Measurements from ENCODE around the gene SSTR5. TPM values are rescaled to one million over a fixed set of nuclear protein-coding genes. Genes with fewer than 3 reads are reported as not detected.
"Not testable (repeated sequence)": the region's sequence is repeated elsewhere in the genome, so short reads cannot be mapped to it uniquely, and the experiment has no call there.

SSTR5 gene
- total RNA-seq, 1 experiment from 2014 or later: not detected

GRCh38 chr16:1090620-1091587 lies 18.4 kb downstream of the SSTR5 start:
- Histone ChIP-seq H3K9me3 (replicated peaks) (no peaks in the 10 kb centered on the region), H3K36me3 (no peaks in the 10 kb centered on the region), H3K4me1 (replicated peaks) (no peaks in the 10 kb centered on the region), H3K4me3 (no peak overlapping the region), H3K27ac (no peak overlapping the region), H3K27me3 (replicated peaks) (peaks cover 38% of the 10 kb centered on the region)
- no peak for DNase-seq (ENCODE audit: low read depth in 1 of 2, low spot score in 2 of 2)

GRCh38 chr16:1091992-1092552 lies 19.5 kb downstream of the SSTR5 start:
- no peak overlapping the region for H3K27ac ChIP-seq
- no peaks in the 10 kb centered on the region for H3K4me1 ChIP-seq (replicated peaks)
- H3K4me3 ChIP-seq: no peak overlapping the region
- no peak for DNase-seq (ENCODE audit: low read depth in 1 of 2, low spot score in 2 of 2)
- H3K27me3 ChIP-seq (replicated peaks): peaks cover 43% of the 10 kb centered on the region
- H3K9me3 ChIP-seq (replicated peaks): no peaks in the 10 kb centered on the region
- no peaks in the 10 kb centered on the region for H3K36me3 ChIP-seq

GRCh38 chr16:1092685-1093283 lies 20.2 kb downstream of the SSTR5 start:
- H3K4me1 ChIP-seq (replicated peaks); H3K27ac ChIP-seq; DNase-seq (ENCODE audit: low read depth in 1 of 2, low spot score in 2 of 2); H3K36me3 ChIP-seq; H3K9me3 ChIP-seq (replicated peaks); H3K4me3 ChIP-seq: not testable (repeated sequence)
- H3K27me3 ChIP-seq (replicated peaks): peaks cover 50% of the 10 kb centered on the region

GRCh38 chr16:1093284-1094123 lies 21.0 kb downstream of the SSTR5 start:
- no peaks in the 10 kb centered on the region for H3K4me1 ChIP-seq (replicated peaks)
- no peak overlapping the region for H3K4me3 ChIP-seq
- peaks cover 57% of the 10 kb centered on the region for H3K27me3 ChIP-seq (replicated peaks)
- no peak overlapping the region for H3K27ac ChIP-seq
- no peaks in the 10 kb centered on the region for H3K9me3 ChIP-seq (replicated peaks)
- no peak for DNase-seq (ENCODE audit: low read depth in 1 of 2, low spot score in 2 of 2)
- no peaks in the 10 kb centered on the region for H3K36me3 ChIP-seq

- no peaks in the 10 kb centered on the region for H3K9me3 ChIP-seq (replicated peaks)
- no peaks in the 10 kb centered on the region for H3K36me3 ChIP-seq
- no peak for DNase-seq (ENCODE audit: low read depth in 1 of 2, low spot score in 2 of 2)
- H3K27me3 ChIP-seq (replicated peaks): peaks cover 63% of the 10 kb centered on the region
- H3K4me1 ChIP-seq (replicated peaks): no peaks in the 10 kb centered on the region
- no peak overlapping the region for H3K27ac ChIP-seq
- no peak overlapping the region for H3K4me3 ChIP-seq
Measured at GRCh38 chr16:1094124-1094479, 21.6 kb downstream of the SSTR5 start.

- Histone ChIP-seq H3K36me3 (no peaks in the 10 kb centered on the region), H3K4me1 (replicated peaks) (no peaks in the 10 kb centered on the region), H3K9me3 (replicated peaks) (no peaks in the 10 kb centered on the region), H3K4me3 (no peak overlapping the region), H3K27ac (no peak overlapping the region), H3K27me3 (replicated peaks) (peaks cover 65% of the 10 kb centered on the region)
- no peak for DNase-seq (ENCODE audit: low read depth in 1 of 2, low spot score in 2 of 2)
Measured at GRCh38 chr16:1094601-1095449, 22.3 kb downstream of the SSTR5 start.

- H3K4me3 ChIP-seq: no peak overlapping the region
- H3K9me3 ChIP-seq (replicated peaks): no peaks in the 10 kb centered on the region
- no peak overlapping the region for H3K27ac ChIP-seq
- no peaks in the 10 kb centered on the region for H3K36me3 ChIP-seq
- DNase-seq (ENCODE audit: low read depth in 1 of 2, low spot score in 2 of 2): no peak
- no peaks in the 10 kb centered on the region for H3K4me1 ChIP-seq (replicated peaks)
- H3K27me3 ChIP-seq (replicated peaks): peaks cover 67% of the 10 kb centered on the region
Measured at GRCh38 chr16:1095450-1096168, 23.1 kb downstream of the SSTR5 start.

GRCh38 chr16:1096169-1097082 lies 23.9 kb downstream of the SSTR5 start, which contains the start of gene C1QTNF8:
C1QTNF8 (minus strand) TSS chr16:1096244; CDS start chr16:1094922, 1,322 bp downstream.
- H3K4me3 ChIP-seq: no peak within 1 kb of the TSS
- H3K9me3 ChIP-seq (replicated peaks): no peaks in the 10 kb centered on the region
- no peaks in the 10 kb centered on the region for H3K36me3 ChIP-seq
- no peaks in the 10 kb centered on the region for H3K4me1 ChIP-seq (replicated peaks)
- H3K27ac ChIP-seq: no peak within 1 kb of the TSS
- DNase-seq (ENCODE audit: low read depth in 1 of 2, low spot score in 2 of 2): no peak
- peaks cover 71% of the 10 kb centered on the region for H3K27me3 ChIP-seq (replicated peaks)

GRCh38 chr16:1097156-1097555 lies 24.6 kb downstream of the SSTR5 start:
- Histone ChIP-seq H3K27me3 (replicated peaks) (peaks cover 72% of the 10 kb centered on the region), H3K27ac (no peak overlapping the region), H3K4me3 (no peak overlapping the region), H3K9me3 (replicated peaks) (no peaks in the 10 kb centered on the region), H3K36me3 (no peaks in the 10 kb centered on the region), H3K4me1 (replicated peaks) (no peaks in the 10 kb centered on the region)
- no peak for DNase-seq (ENCODE audit: low read depth in 1 of 2, low spot score in 2 of 2)

- H3K36me3 ChIP-seq: no peaks in the 10 kb centered on the region
- DNase-seq (ENCODE audit: low read depth in 1 of 2, low spot score in 2 of 2): no peak
- no peak overlapping the region for H3K4me3 ChIP-seq
- H3K9me3 ChIP-seq (replicated peaks): no peaks in the 10 kb centered on the region
- no peak overlapping the region for H3K27ac ChIP-seq
- H3K4me1 ChIP-seq (replicated peaks): no peaks in the 10 kb centered on the region; the same call in 1 of the 2 replicates
- peaks cover 72% of the 10 kb centered on the region for H3K27me3 ChIP-seq (replicated peaks)
Measured at GRCh38 chr16:1097800-1098199, 25.3 kb downstream of the SSTR5 start.

- no peak for DNase-seq (ENCODE audit: low read depth in 1 of 2, low spot score in 2 of 2)
- no peak overlapping the region for H3K4me3 ChIP-seq
- H3K4me1 ChIP-seq (replicated peaks): peaks cover 5% of the 10 kb centered on the region
- no peaks in the 10 kb centered on the region for H3K36me3 ChIP-seq
- no peaks in the 10 kb centered on the region for H3K9me3 ChIP-seq (replicated peaks)
- peaks cover 78% of the 10 kb centered on the region for H3K27me3 ChIP-seq (replicated peaks)
- no peak overlapping the region for H3K27ac ChIP-seq
Measured at GRCh38 chr16:1098266-1098991, 25.9 kb downstream of the SSTR5 start.
